Thymus (tissue), 11 donors: ENCODE measurements around the gene MTA3. TPM values are rescaled to one million over a fixed set of nuclear protein-coding genes. Genes with fewer than 3 reads are reported as not detected.
A peak's percentile ranks its signal among the peaks of the same experiment; 100 is the strongest.

Experiments used
- DNase-seq, 9 donors: peaks; one replicate each; pipeline ENCODE4 v3.0.0-alpha.2; 2013; ENCODE audit warnings: low spot score in 9 of 9, low read depth in 6 of 9, missing footprints in 1 of 9
- H3K27ac ChIP-seq, 2 donors: one replicate each; pipeline ENCODE4 v1.5.1; 2013; ENCODE audit warnings: control low read depth in 1 of 2, low read depth in 1 of 2, low read length in 1 of 2, mild to moderate bottlenecking in 1 of 2, moderate library complexity in 1 of 2
- H3K27me3 ChIP-seq, 2 donors: one replicate each; pipeline ENCODE4 v1.5.1; 2013; ENCODE audit warnings: low read length in 1 of 2; ENCODE audit not compliant: control insufficient read depth in 2 of 2, insufficient read depth in 1 of 2
- H3K36me3 ChIP-seq, 2 donors: one replicate each; pipeline ENCODE4 v1.5.1; 2013; ENCODE audit warnings: low read length in 1 of 2, mild to moderate bottlenecking in 1 of 2, moderate library complexity in 1 of 2; ENCODE audit not compliant: control insufficient read depth in 2 of 2, insufficient read depth in 2 of 2
- H3K4me1 ChIP-seq, 2 donors: one replicate each; pipeline ENCODE4 v1.5.1; 2013; ENCODE audit warnings: low read length in 2 of 2; ENCODE audit not compliant: control insufficient read depth in 2 of 2, insufficient read depth in 2 of 2
- H3K4me3 ChIP-seq, 2 donors: one replicate each; pipeline ENCODE4 v1.5.1; 2013; ENCODE audit warnings: low read length in 2 of 2, control low read depth in 1 of 2, mild to moderate bottlenecking in 1 of 2
- H3K9me3 ChIP-seq, 2 donors: one replicate each; pipeline ENCODE4 v1.5.1; 2013; ENCODE audit warnings: low read length in 1 of 2, mild to moderate bottlenecking in 1 of 2; ENCODE audit not compliant: control insufficient read depth in 2 of 2, insufficient read depth in 1 of 2
- WGBS: extraction: QIAGEN DNeasy Blood & Tissue Kit; methylation state at CpG from one replicate; pipeline ENCODE4 v1.1.7; 2013; 5-methylcytosine and 5-hydroxymethylcytosine counted together
- polyA plus RNA-seq: library from polyadenylated mRNA; stranded (reverse); fragments of 200-250 nt; gene quantifications from one replicate; pipeline ENCODE4 v1.2.3, GENCODE V29; 2013
- total RNA-seq: library from RNA; stranded (reverse); fragments of 120-200 nt; gene quantifications from one replicate; pipeline ENCODE4 v1.2.4, GENCODE V29; 2013
- donor health status: healthy.

The MTA3 gene
- total and polyA plus RNA-seq, 2 donors: 64.9 to 77.4 TPM

- H3K36me3 ChIP-seq: peaks cover 77 to 81% of the 10 kb centered on the region in 2 donors
- H3K27ac ChIP-seq: peak overlapping the region; percentile 35 to 37
- H3K4me1 ChIP-seq: peaks cover 12 to 40% of the 10 kb centered on the region in 2 donors
- 19% methylated on average over 11 of the region's 11 CpGs for WGBS
- peak in 8 of 9 donors; percentile 9 to 67 (median 28) for DNase-seq
- H3K4me3 ChIP-seq: no peak overlapping the region
- peaks cover 0 to 3% of the 10 kb centered on the region in 2 donors for H3K9me3 ChIP-seq
- no peaks in the 10 kb centered on the region for H3K27me3 ChIP-seq
Observed at GRCh38 chr2:42754021-42754775, 185.8 kb downstream of the MTA3 start.

DNA sequence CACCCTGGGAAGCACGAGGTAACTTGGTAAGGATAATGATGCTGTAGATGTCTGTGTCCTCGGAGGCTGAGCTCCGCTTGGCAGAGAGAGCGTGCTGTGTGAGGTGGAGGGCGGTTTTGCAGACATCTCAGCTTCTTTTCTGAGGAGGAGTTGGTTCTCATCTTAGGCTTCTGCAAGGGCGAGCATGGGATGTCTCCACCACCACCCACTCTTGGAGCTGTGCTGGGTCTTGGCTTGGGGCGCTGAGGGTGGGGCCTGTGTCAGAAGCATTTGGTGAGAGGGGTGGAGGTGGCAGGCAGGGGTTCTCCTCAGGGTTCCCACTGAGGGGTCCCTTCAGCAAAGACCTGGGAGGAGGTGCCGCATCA lies 186.3 kb downstream of the MTA3 start:
- Histone ChIP-seq H3K27ac (peak overlapping the region in 1 of 2 donors; percentile 35), H3K4me1 (peaks cover 12 to 40% of the 10 kb centered on the region in 2 donors), H3K4me3 (no peak overlapping the region), H3K9me3 (peaks cover 0 to 3% of the 10 kb centered on the region in 2 donors), H3K27me3 (no peaks in the 10 kb centered on the region), H3K36me3 (peaks cover 76 to 86% of the 10 kb centered on the region in 2 donors)
- no peak for DNase-seq
- WGBS: 89% methylated on average over 8 of the region's 8 CpGs

DNA sequence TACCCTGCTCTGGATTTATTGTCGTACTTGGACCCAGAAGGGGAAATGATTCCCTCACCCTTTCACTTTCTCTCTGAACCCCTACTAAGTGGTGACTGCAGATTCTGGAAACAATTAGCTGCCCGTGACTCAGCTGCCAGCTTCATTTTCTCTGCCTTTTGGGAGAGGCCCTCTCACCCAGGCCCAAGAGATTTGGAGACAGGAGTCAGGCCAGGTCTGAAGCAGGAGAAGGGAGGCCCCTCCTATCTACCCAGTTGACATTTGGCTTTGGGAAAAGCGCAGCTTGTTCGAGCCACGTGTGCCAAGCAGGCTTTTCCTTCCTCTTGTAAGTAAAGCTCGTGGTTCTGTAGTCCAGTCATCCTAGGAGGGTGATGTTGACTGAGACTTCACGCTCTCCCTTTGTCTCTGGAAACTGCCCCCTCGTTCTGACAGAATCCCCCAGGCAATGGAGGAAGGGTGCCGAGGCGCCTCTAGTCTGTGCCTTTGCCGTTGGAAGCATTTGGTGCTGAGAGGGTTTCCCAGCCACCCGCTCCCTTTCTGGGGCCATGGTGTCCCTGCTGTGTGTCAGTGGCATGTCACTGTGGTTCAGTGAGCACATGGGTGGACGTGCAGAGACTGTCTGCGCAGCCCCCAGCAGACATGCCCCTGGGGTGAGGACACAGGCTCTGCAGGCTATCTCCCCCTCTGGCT lies 186.9 kb downstream of the MTA3 start:
- WGBS: 83% methylated on average over 14 of the region's 14 CpGs
- peaks cover 12 to 40% of the 10 kb centered on the region in 2 donors for H3K4me1 ChIP-seq
- no peak overlapping the region for H3K4me3 ChIP-seq
- H3K27me3 ChIP-seq: no peaks in the 10 kb centered on the region
- H3K36me3 ChIP-seq: peaks cover 81 to 88% of the 10 kb centered on the region in 2 donors
- H3K27ac ChIP-seq: no peak overlapping the region
- H3K9me3 ChIP-seq: peaks cover 0 to 3% of the 10 kb centered on the region in 2 donors
- DNase-seq: no peak

DNA sequence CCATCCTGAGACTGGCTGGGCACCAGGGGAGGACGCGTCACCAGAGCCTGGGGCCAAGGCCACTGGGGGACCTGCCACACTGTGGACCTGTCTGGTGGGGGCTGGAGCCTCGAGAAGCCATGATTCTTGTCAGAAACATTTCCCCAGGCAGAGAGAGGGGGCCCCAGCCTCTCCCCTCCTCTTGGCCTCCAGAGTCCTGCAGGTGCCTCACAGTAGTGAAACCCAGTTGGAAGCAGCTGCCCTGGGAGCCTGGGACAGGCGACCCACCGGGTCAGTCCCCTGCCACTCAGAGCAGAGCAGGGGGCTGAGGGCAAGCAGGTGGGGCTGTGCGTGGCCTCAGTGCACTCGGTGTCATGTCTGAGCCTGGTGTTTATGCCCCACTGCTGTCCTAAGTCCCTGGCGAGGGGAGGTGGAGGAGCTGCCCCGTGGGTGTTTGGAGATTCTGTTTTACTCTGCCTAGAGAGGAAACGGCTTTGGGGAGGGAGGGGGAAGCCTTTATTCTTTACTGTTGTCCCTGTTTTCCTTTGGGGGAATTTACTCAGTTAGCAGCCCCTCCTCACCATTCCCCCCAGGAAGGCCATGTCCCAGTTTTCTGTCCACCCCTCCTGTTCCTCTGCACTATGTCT lies 187.8 kb downstream of the MTA3 start:
- 94% methylated on average over 10 of the region's 10 CpGs for WGBS
- H3K4me1 ChIP-seq: peaks cover 12 to 39% of the 10 kb centered on the region in 2 donors
- no peak for DNase-seq
- peaks cover 81 to 88% of the 10 kb centered on the region in 2 donors for H3K36me3 ChIP-seq
- H3K9me3 ChIP-seq: peaks cover 0 to 3% of the 10 kb centered on the region in 2 donors
- no peak overlapping the region for H3K27ac ChIP-seq
- no peak overlapping the region for H3K4me3 ChIP-seq
- H3K27me3 ChIP-seq: no peaks in the 10 kb centered on the region

- peaks cover 12 to 32% of the 10 kb centered on the region in 2 donors for H3K4me1 ChIP-seq
- no peaks in the 10 kb centered on the region for H3K27me3 ChIP-seq
- H3K4me3 ChIP-seq: no peak overlapping the region
- H3K9me3 ChIP-seq: peaks cover 0 to 3% of the 10 kb centered on the region in 2 donors
- H3K27ac ChIP-seq: no peak overlapping the region
- peaks cover 83 to 87% of the 10 kb centered on the region in 2 donors for H3K36me3 ChIP-seq
- no peak for DNase-seq
- WGBS: 93% methylated on average over 6 of the region's 6 CpGs
Observed at GRCh38 chr2:42756966-42757513, 188.6 kb downstream of the MTA3 start.

DNA sequence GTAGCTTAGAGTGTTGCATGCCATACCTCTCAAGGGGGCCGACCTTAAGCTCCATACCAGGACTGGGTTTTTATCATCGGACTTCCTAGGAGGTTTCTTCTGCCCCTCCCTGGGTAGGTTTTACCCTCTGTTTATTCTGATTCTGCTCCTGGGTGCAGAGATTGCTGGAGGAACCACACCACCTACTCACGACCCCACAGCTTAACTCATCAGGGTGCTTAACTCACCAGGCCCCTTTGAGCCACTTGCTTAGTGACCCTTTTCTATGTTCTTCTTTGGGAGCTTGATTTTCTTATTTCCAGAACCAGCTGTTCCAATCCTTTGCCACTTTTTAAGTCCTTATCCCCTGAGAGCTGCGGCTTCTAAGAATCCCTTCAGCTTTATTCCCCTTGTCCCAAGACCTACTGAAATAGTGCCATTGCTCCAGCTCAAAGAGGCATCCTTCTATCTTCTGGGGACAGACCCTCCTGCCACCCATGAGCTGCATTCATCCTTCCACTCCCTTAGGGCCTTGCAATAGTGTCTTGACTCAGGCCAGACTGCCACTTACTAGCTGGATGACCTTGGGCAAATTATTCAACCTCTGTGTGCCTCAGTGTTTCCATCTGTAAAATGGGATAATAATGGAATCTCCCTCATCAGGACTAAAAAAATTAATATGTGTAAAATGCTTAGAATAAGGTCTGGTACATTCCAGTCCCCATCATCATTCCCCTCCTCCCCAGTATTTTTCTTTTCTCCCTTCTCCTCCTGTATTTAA lies 189.7 kb downstream of the MTA3 start:
- no peak for DNase-seq
- Histone ChIP-seq H3K9me3 (peaks cover 0 to 3% of the 10 kb centered on the region in 2 donors), H3K4me3 (no peak overlapping the region), H3K4me1 (peaks cover 4 to 23% of the 10 kb centered on the region in 2 donors), H3K36me3 (peaks cover 82 to 84% of the 10 kb centered on the region in 2 donors), H3K27me3 (no peaks in the 10 kb centered on the region), H3K27ac (no peak overlapping the region)
- 86% methylated on average over 4 of the region's 4 CpGs for WGBS

GRCh38 chr2:42758751-42759150 lies 190.3 kb downstream of the MTA3 start:
- WGBS: 99% methylated on average over 1 of the region's 1 CpG

GRCh38 chr2:42761554-42761953 lies 193.1 kb downstream of the MTA3 start:
- H3K27ac ChIP-seq: no peak overlapping the region
- peaks cover 58 to 70% of the 10 kb centered on the region in 2 donors for H3K36me3 ChIP-seq
- 96% methylated on average over 9 of the region's 9 CpGs for WGBS
- no peak for DNase-seq
- H3K9me3 ChIP-seq: peaks cover 0 to 1% of the 10 kb centered on the region in 2 donors
- H3K27me3 ChIP-seq: no peaks in the 10 kb centered on the region
- H3K4me3 ChIP-seq: no peak overlapping the region
- H3K4me1 ChIP-seq: no peaks in the 10 kb centered on the region

More at GRCh38 chr2:42758751-42759150, 190.3 kb downstream of the MTA3 start:
- DNase-seq: no peak
- Histone ChIP-seq H3K36me3 (peaks cover 79 to 83% of the 10 kb centered on the region in 2 donors), H3K27ac (no peak overlapping the region), H3K4me1 (peaks cover 4 to 17% of the 10 kb centered on the region in 2 donors), H3K4me3 (no peak overlapping the region), H3K27me3 (no peaks in the 10 kb centered on the region), H3K9me3 (peaks cover under 1 to 3% of the 10 kb centered on the region in 2 donors)
